CD4-positive, alpha-beta T cell treated with Interleukin-6 at 100 ng/mL for 8 hours (primary cell): ENCODE measurements around the gene EWSR1.
"Not testable (repeated sequence)": the region's sequence is repeated elsewhere in the genome, so short reads cannot be mapped to it uniquely, and the experiment has no call there.

Source experiments
- DNase-seq: peaks from one replicate; pipeline ENCODE4 v3.0.0-alpha.2; 2020; ENCODE audit warnings: mixed read lengths, low spot score

EWSR1 gene

DNA sequence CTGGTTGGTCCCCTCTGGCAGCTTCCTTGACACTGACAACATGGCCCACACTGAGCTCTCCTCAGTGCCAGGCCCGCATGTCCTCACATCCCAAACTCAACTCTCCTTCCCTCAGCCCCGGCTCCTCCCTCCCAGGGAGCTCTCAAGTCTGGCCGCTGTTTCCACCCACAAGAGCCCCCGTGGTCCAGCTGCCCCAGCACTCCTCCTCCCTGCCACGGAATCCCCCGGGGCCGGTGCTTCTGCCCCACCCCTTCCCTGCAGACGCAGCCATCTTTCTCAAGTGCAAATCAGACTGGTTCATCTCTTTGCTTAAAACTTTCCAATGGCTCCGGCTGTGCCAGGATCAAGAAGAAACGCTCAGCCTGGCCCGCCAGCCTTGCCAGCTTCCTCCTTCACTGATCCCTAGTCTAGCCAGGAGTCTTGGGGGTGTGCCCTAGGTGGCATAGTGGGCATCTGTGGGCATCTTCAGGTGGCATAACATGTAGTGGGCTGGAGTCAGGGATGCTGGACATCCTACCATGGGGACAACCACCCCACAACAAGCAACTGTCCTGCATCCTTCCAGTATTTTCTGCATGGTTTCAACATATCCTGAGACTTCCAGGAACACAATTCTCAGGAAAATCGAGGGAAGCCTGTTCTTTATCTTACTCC is 69.7 kb downstream of the EWSR1 start:
- no peak for DNase-seq

- no peak for DNase-seq
Observed at GRCh38 chr22:29338398-29338797, 70.3 kb downstream of the EWSR1 start.

DNA sequence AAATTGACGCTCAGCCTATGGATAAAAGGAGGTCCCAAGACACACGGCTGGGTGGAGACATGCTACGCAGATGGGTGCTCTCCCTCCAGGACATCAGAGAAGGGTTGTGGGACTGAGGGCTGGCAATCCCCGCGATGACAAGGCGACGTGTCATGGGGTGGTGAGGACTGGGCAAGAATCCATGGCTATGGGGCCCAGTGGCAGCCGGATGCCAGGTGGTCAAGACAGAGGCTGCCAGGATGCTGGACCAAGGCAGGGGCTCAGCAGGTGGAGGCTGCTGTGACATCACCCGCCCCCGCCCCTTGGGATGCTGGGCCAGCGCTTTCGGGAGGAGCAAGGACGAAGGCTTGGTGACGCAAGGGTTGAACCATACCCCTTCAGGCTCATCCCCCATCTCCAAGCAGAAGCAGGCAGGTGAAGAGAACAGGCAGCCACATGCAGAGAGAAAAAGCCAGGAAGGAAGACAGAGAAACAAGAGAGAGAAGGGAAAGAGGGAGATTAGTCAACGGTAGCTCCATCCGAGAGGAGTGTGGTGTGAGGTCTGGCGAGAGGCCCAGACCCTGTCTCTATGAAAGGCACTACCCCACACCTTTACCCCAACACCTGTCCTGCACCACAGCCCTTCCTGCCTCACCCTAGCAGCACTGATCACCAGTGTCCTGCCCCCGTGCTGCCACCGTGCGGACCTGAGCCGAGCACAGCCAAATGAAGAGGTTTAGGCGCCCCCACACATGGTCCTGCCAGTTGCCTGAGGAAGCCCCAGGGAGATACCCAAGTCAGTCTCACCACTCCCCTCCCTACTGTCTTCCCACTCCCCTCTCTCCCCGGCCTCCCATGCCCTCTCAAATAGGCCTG is 71.5 kb downstream of the EWSR1 start:
- DNase-seq = no peak

DNA sequence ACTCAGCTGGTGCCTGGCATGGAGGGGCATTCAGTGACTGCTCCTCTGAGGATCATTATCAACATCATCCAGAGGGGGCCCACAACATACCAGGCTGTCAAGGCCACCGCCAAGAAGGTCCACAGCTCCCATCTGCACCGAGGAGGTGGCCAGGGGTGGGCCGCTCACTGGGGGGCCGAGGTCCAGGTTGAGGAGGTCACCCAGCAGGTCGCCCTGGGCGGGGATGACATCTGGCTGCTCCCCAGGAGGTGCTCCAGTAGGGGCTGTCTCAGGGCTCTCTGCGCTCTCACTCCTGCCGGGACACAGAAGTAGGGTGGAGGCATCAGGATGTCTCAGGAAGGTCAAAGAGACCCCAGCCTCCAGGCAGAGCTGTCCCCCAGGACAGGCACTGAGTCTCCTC is 72.5 kb downstream of the EWSR1 start:
- no peak for DNase-seq

DNA sequence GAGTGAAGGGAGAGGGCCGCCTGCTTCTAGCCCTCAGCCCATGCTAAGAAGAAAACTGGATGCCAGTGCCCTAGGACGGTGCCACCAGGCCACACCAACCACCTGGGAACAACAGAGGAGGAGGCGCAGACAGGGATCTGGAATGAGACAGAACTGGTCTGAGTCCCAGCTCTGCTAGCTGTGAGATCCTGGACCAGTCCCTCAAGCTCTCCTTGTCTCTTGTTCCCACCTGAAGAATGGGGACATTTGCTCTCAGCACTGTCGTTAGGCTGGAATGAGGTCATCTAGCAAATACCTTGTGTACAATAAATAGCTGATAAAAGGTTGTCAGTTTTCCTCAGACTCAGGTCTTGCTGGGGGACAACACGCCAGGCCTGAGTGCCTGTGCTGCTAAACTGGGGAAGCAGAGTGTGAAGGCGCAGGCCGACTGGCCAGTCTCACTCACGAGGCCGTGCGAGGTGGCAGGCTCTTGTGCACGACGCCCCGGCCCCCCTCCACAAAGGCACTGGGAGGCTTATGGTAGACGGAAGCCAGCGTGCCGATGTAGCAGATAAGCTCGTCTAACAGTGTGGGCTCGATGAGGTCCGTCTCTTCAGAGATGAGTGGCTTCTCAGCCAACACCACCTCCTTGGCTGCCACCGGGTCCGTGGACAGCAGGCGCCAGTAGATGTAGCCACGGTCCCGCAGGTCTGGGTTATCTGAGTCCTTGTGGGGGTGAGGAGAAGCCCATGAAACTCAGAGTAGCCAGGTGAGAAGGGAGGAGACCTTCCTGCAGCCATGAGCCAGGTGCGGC is 73.2 kb downstream of the EWSR1 start:
- no peak for DNase-seq

DNA sequence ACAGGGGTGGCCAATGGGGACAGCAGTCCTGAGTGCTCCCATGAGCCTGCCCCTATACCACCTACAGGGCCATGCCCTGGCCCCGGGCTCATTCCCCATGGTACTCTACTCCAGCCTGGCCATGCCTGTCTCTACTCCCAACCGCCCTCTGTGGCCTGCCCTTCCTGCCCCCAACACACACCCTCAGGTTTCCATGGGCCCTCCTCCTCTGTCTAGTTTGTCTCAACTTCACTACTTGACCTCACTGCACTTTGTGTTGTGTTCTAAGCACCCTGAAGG is 73.7 kb downstream of the EWSR1 start:
- no peak for DNase-seq

DNA sequence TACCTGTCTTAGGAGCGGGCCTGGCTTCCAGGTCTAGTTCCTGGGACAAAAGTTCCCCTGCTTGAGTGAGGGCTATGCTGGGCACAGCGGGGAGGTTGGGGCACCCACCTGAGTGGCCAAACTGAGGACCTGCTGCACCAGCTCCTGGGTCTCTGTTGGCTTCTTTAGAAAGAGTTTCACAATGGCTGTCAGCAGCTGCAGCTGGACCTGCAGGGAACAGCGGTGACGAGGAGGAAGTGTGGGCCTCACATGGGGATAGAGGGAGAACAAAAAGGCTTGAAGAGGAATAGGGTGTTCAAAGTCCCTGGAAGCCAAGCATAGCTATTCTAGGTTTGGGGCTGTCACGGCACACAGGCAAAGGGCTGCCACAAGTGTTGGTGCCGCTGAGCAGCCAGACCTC is 74.1 kb downstream of the EWSR1 start:
- DNase-seq = no peak

GRCh38 chr22:29342577-29343312 is 74.7 kb downstream of the EWSR1 start:
- no peak for DNase-seq

- DNase-seq = no peak
Observed at GRCh38 chr22:29343313-29343805, 75.3 kb downstream of the EWSR1 start.

- DNase-seq = no peak
Observed at GRCh38 chr22:29344137-29344536, 76.1 kb downstream of the EWSR1 start.

- not testable (repeated sequence) for DNase-seq
Observed at GRCh38 chr22:29344889-29345288, 76.8 kb downstream of the EWSR1 start.

GRCh38 chr22:29345932-29346331 is 77.9 kb downstream of the EWSR1 start:
- DNase-seq = no peak

- no peak for DNase-seq
Observed at GRCh38 chr22:29346659-29347058, 78.6 kb downstream of the EWSR1 start.

GRCh38 chr22:29348041-29348440 is 80.0 kb downstream of the EWSR1 start:
- no peak for DNase-seq

- DNase-seq = no peak
Observed at GRCh38 chr22:29348956-29349355, 80.9 kb downstream of the EWSR1 start.
